K562 (cell line): ENCODE measurements around the gene UBXN10. TPM values are rescaled to one million over a fixed set of nuclear protein-coding genes. Genes with fewer than 3 reads are reported as not detected.
A peak's percentile ranks its signal among the peaks of the same experiment; 100 is the strongest.

Experiments
- ADNP ChIP-seq: fragments of 200-800 bp; sonication (Bioruptor generic); IDR thresholded peaks from 2 replicates; pipeline ENCODE4 v1.6.1; 2016; ENCODE audit warnings: missing genetic modification characterization, missing compliant biosample characterization
- ARID1B ChIP-seq: fragments of 450-650 bp; IDR thresholded peaks from 2 replicates; pipeline ENCODE4 v1.6.1; 2016; ENCODE audit warnings: antibody characterized with exemption, mild to moderate bottlenecking, inconsistent platforms
- CBFA2T3 ChIP-seq: fragments of 450-650 bp; IDR thresholded peaks from 2 replicates; pipeline ENCODE4 v1.6.1; 2017
- CBFB ChIP-seq: sonication (generic); formaldehyde crosslinking; IDR thresholded peaks from 2 replicates; pipeline ENCODE4 v1.4.0; 2020; ENCODE audit warnings: mild to moderate bottlenecking, missing genetic modification reagents
- CBX3 ChIP-seq, 2 experiments: IDR thresholded peaks; 1 replicate in 1 of 2; 2 replicates in 1 of 2; pipeline ENCODE4 v1.6.1; 2012; ENCODE audit warnings: inconsistent platforms in 2 of 2, low read length in 2 of 2, borderline replicate concordance in 1 of 2, control low read depth in 1 of 2
- CSDE1 ChIP-seq, 2 experiments: fragments of 450-650 bp; IDR thresholded peaks; 2 replicates each; pipeline ENCODE4 v1.6.1; 2016; ENCODE audit warnings: mild to moderate bottlenecking in 1 of 2
- GATAD2B ChIP-seq: fragments of 450-650 bp; IDR thresholded peaks from 2 replicates; pipeline ENCODE4 v1.6.1; 2017; ENCODE audit warnings: mild to moderate bottlenecking, borderline replicate concordance
- HEY1 ChIP-seq: fragments of 250-450 bp; sonication (Bioruptor Pico); IDR thresholded peaks from 2 replicates; pipeline ENCODE4 v1.5.0; 2020; ENCODE audit warnings: mild to moderate bottlenecking, moderate library complexity, borderline replicate concordance
- JUN ChIP-seq, 2 experiments: sonication (generic) in 1 of 2; formaldehyde crosslinking in 1 of 2; IDR thresholded peaks; 2 replicates each; pipeline versions ENCODE4 v1.6.1 to v1.8.0; 2012 to 2022; ENCODE audit warnings: borderline replicate concordance in 2 of 2, mild to moderate bottlenecking in 2 of 2, improper control_type of control experiment in 1 of 2, low read depth in 1 of 2, low read length in 1 of 2, missing genetic modification reagents in 1 of 2
- KLF16 ChIP-seq: IDR thresholded peaks from 2 replicates; pipeline ENCODE4 v1.6.1; 2016; ENCODE audit warnings: antibody characterized with exemption
- MNT ChIP-seq, 2 experiments: fragments of 450-650 bp; conservative IDR thresholded peaks; 2 replicates each; pipeline ENCODE4 v1.6.1; 2017; ENCODE audit warnings: mild to moderate bottlenecking in 2 of 2, moderate library complexity in 2 of 2
- NFRKB ChIP-seq: fragments of 450-650 bp; IDR thresholded peaks from 2 replicates; pipeline ENCODE4 v1.6.1; 2016; ENCODE audit warnings: low read depth
- NR2F6 ChIP-seq: fragments of 450-650 bp; formaldehyde crosslinking; IDR thresholded peaks from 2 replicates; pipeline ENCODE4 v1.4.0; 2020; ENCODE audit warnings: mild to moderate bottlenecking
- NR3C1 ChIP-seq: sonication (generic); formaldehyde crosslinking; IDR thresholded peaks from 2 replicates; pipeline ENCODE4 v1.8.1; 2022; ENCODE audit warnings: missing genetic modification reagents
- PHF20 ChIP-seq: fragments of 450-650 bp; IDR thresholded peaks from 2 replicates; pipeline ENCODE4 v1.6.1; 2018; ENCODE audit not compliant: partially characterized antibody
- RB1 ChIP-seq: fragments of 450-650 bp; IDR thresholded peaks from 2 replicates; pipeline ENCODE4 v1.6.1; 2017; ENCODE audit warnings: low read depth, mild to moderate bottlenecking
- RCOR1 ChIP-seq, 2 experiments: IDR thresholded peaks; 2 replicates each; pipeline ENCODE4 v1.6.1; 2012; ENCODE audit warnings: low read depth in 2 of 2, low read length in 2 of 2, borderline replicate concordance in 1 of 2, improper control_type of control experiment in 1 of 2
- SMARCA4 ChIP-seq: fragments of 450-650 bp; IDR thresholded peaks from 2 replicates; pipeline ENCODE4 v1.6.1; 2016
- TCF3 ChIP-seq: sonication (generic); formaldehyde crosslinking; IDR thresholded peaks from 2 replicates; pipeline ENCODE4 v1.4.0; 2020; ENCODE audit warnings: mild to moderate bottlenecking, missing genetic modification reagents
- USF2 ChIP-seq: sonication (generic); formaldehyde crosslinking; IDR thresholded peaks from 2 replicates; pipeline ENCODE4 v1.5.0; 2020; ENCODE audit warnings: missing genetic modification reagents
- ZNF134 ChIP-seq: fragments of 250-450 bp; sonication (Bioruptor Pico); conservative IDR thresholded peaks from 2 replicates; pipeline ENCODE4 v1.4.0; 2020
- ZNF197 ChIP-seq: fragments of 200-800 bp; sonication (Bioruptor generic); IDR thresholded peaks from 2 replicates; pipeline ENCODE4 v1.6.1; 2016; ENCODE audit warnings: low read depth, missing genetic modification characterization, missing compliant biosample characterization
- ZNF277 ChIP-seq: fragments of 250-450 bp; sonication (Bioruptor Pico); IDR thresholded peaks from 2 replicates; pipeline ENCODE4 v1.8.0; 2022; ENCODE audit warnings: inconsistent platforms, mild to moderate bottlenecking, moderate library complexity, borderline replicate concordance
- ZNF740 ChIP-seq, 3 experiments: fragments of 200-800 bp in 1 of 3; sonication (Bioruptor generic) in 1 of 3; sonication (generic) in 1 of 3; formaldehyde crosslinking in 1 of 3; IDR thresholded peaks; 2 replicates each; pipeline versions ENCODE4 v1.6.1 to v1.8.0; 2016 to 2022; ENCODE audit warnings: mild to moderate bottlenecking in 2 of 3, missing compliant biosample characterization in 2 of 3, missing genetic modification characterization in 2 of 3, missing genetic modification reagents in 1 of 3
- ZNF77 ChIP-seq: fragments of 250-450 bp; sonication (Bioruptor Pico); IDR thresholded peaks from 2 replicates; pipeline ENCODE4 v1.5.0; 2020
- polyA plus RNA-seq, 8 experiments: library from polyadenylated mRNA; depleted of rRNA in 4 of 8; stranded (reverse) in 5 of 8; unstranded in 3 of 8; fragments of >200 nt; fragmentation: Nextera tagmentation in 2 of 8; fragmentation: Illumina TruSeq in 1 of 8; extraction: Ambion mirVana in 2 of 8; extraction: Trizol in 1 of 8; gene quantifications; 2 replicates each; pipeline versions ENCODE4 v1.2.1 to v1.2.3, GENCODE V29; 2011 to 2014; ENCODE audit warnings: inconsistent platforms in 1 of 8, missing spikeins in 1 of 8
- total RNA-seq, 7 experiments: library from RNA; depleted of rRNA in 6 of 7; stranded (reverse); fragments of >200 nt in 6 of 7; fragmentation: Illumina TruSeq in 2 of 7; extraction: Trizol in 2 of 7; gene quantifications; 2 replicates each; pipeline versions ENCODE4 v1.2.1 to v1.2.3, GENCODE V29; 2011 to 2021; ENCODE audit warnings: low replicate concordance in 1 of 7

UBXN10 gene
- total and polyA plus RNA-seq, 9 of the 15 experiments (the other 6 are each of a cell fraction or from before 2014, with no cell fraction given) = 10.7 to 17.7 (median 13.6) TPM

GRCh38 chr1:20187813-20188454 lies 2.0 kb downstream of the UBXN10 start (continued):
- TF ChIP-seq CBX3 (IDR thresholded peaks at IDR 0.05; ENCODE audit: borderline replicate concordance in 1 of 2, low read length in 2 of 2) (0 out of 3 replicates have a peak, but pooled peaks of 1 of the 2 experiments have one; percentile 5), ZNF277 (CRISPR knock-in tag) (no peak), ADNP (no peak), KLF16 (peak; percentile 70), NFRKB (peak; percentile 72), NR2F6 (CRISPR knock-in tag) (no peak), RCOR1 (IDR thresholded peaks at IDR 0.05; ENCODE audit: borderline replicate concordance in 1 of 2, low read depth in 2 of 2, low read length in 2 of 2) (peak in 1 of 2 experiments; percentile 72; a peak in 1 of 4 replicates), ZNF740 (CRISPR knock-in tag; IDR thresholded peaks at IDR 0.05) (no peak), ZNF740 (tag; IDR thresholded peaks at IDR 0.05) (peak in 1 of 2 experiments; percentile 16; a peak in 1 of 4 replicates), PHF20 (peak; percentile 24), RB1 (no peak), HEY1 (CRISPR knock-in tag) (no peak), JUN (IDR thresholded peaks at IDR 0.05; ENCODE audit: borderline replicate concordance, low read depth, low read length) (0 out of 2 replicates have a peak, but pooled peaks have one; percentile 7), JUN (CRISPR knock-in tag; IDR thresholded peaks at IDR 0.05; ENCODE audit: borderline replicate concordance) (no peak), ZNF197 (CRISPR knock-in tag) (peak; percentile 30), SMARCA4 (peak; percentile 62), CBFA2T3 (peak; percentile 87), MNT (conservative IDR thresholded peaks at IDR 0.05) (peak in 1 of 2 experiments; percentile 57; a peak in 3 of 4 replicates), GATAD2B (peak; percentile 68; the same call in 1 of the 2 replicates), USF2 (CRISPR knock-in tag) (no peak), ZNF77 (CRISPR knock-in tag) (no peak), TCF3 (CRISPR knock-in tag) (peak; percentile 84), CBFB (CRISPR knock-in tag) (no peak), NR3C1 (no peak), ZNF134 (CRISPR knock-in tag) (no peak), ARID1B (peak; percentile 91), CSDE1 (IDR thresholded peaks at IDR 0.05) (no peak; a peak in 1 of 4 replicates)
